IMR-90 (cell line): Measurements from ENCODE around the gene ERC2. TPM values are rescaled to one million over a fixed set of nuclear protein-coding genes. Genes with fewer than 3 reads are reported as not detected.

Experiments
- ATAC-seq: fragments of 200-7000 bp; cut with Tn5 transposase; 2 replicates; pipeline ENCODE4 v1.9.1; 2020; ENCODE audit warnings: low read depth, mild to moderate bottlenecking, moderate library complexity
- BruUV-seq: library from RNA; stranded (reverse); fragments of 400-500 nt; replicated peaks from 2 replicates; lab custom pipeline; 2021; lab: Mats Ljungman, UMichigan
- CTCF ChIA-PET: fragments of 300-600 bp; formaldehyde crosslinking; extraction: SDS; loops from one replicate; lab custom pipeline; 2021; ENCODE audit warnings: antibody characterized with exemption; lab: Yijun Ruan, JAX
- POLR2A ChIA-PET: fragments of 300-600 bp; sonication (Branson Sonifier 250); formaldehyde crosslinking; loops from one replicate; lab custom pipeline; 2022; ENCODE audit warnings: antibody characterized with exemption; ENCODE audit not compliant: unreplicated experiment; lab: Charles Lee
- DNase-seq: peaks from one replicate; pipeline ENCODE4 v3.0.0; 2013
- H2AFZ ChIP-seq: replicated peaks from 2 replicates; pipeline ENCODE3; 2013; ENCODE audit warnings: low read length, mild to moderate bottlenecking; ENCODE audit not compliant: poor library complexity
- H2AK5ac ChIP-seq: 2 replicates; pipeline ENCODE4 v1.6.1; 2013; ENCODE audit warnings: low read depth, low read length, inconsistent platforms
- H2AK9ac ChIP-seq: replicated peaks from 2 replicates; pipeline ENCODE3; 2013; ENCODE audit warnings: mild to moderate bottlenecking, low read depth, low read length, moderate library complexity; ENCODE audit not compliant: poor library complexity
- H2BK120ac ChIP-seq: 2 replicates; pipeline ENCODE4 v1.6.1; 2013; ENCODE audit warnings: low read depth, low read length, inconsistent platforms
- H2BK15ac ChIP-seq: 3 replicates; pipeline ENCODE4 v1.6.1; 2013; ENCODE audit warnings: low read depth, low read length, inconsistent platforms
- H2BK20ac ChIP-seq: 2 replicates; pipeline ENCODE4 v1.6.1; 2013; ENCODE audit warnings: low read depth, mild to moderate bottlenecking, inconsistent platforms, low read length, moderate library complexity
- H2BK5ac ChIP-seq: 2 replicates; pipeline ENCODE4 v1.6.1; 2013; ENCODE audit warnings: mild to moderate bottlenecking, low read depth, low read length, inconsistent platforms; ENCODE audit not compliant: poor library complexity, severe bottlenecking
- H3K14ac ChIP-seq: replicated peaks from 2 replicates; pipeline ENCODE4 v1.6.1; 2013; ENCODE audit warnings: low read depth, low read length, inconsistent platforms
- H3K18ac ChIP-seq: 2 replicates; pipeline ENCODE4 v1.6.1; 2013; ENCODE audit warnings: low read depth, low read length, control low read depth
- H3K23ac ChIP-seq: 2 replicates; pipeline ENCODE4 v1.6.1; 2013; ENCODE audit warnings: low read depth, low read length, inconsistent platforms
- H3K27ac ChIP-seq: 2 replicates; pipeline ENCODE4 v1.5.1; 2013; ENCODE audit warnings: mild to moderate bottlenecking, control low read depth, low read length; ENCODE audit not compliant: insufficient read depth
- H3K27me3 ChIP-seq: 2 replicates; pipeline ENCODE4 v1.6.1; 2013; ENCODE audit warnings: low read length; ENCODE audit not compliant: control insufficient read depth, insufficient read depth
- H3K36me3 ChIP-seq: 2 replicates; pipeline ENCODE4 v1.6.1; 2013; ENCODE audit warnings: low read length, mixed read lengths; ENCODE audit not compliant: control insufficient read depth, insufficient read depth
- H3K4ac ChIP-seq: 2 replicates; pipeline ENCODE4 v1.6.1; 2013; ENCODE audit warnings: low read depth, low read length, inconsistent platforms
- H3K4me1 ChIP-seq: 2 replicates; pipeline ENCODE4 v1.6.1; 2013; ENCODE audit warnings: low read length, mixed read lengths; ENCODE audit not compliant: control insufficient read depth, insufficient read depth
- H3K4me2 ChIP-seq: 2 replicates; pipeline ENCODE4 v1.6.1; 2013; ENCODE audit warnings: low read depth, mild to moderate bottlenecking, control low read depth, low read length, moderate library complexity
- H3K4me3 ChIP-seq: 2 replicates; pipeline ENCODE4 v1.5.1; 2013; ENCODE audit warnings: low read depth, mild to moderate bottlenecking, control low read depth, low read length, moderate library complexity; ENCODE audit not compliant: insufficient read depth
- H3K56ac ChIP-seq: 2 replicates; pipeline ENCODE4 v1.6.1; 2013; ENCODE audit warnings: low read length, inconsistent platforms; ENCODE audit not compliant: insufficient read depth; ENCODE audit errors: extremely low read depth
- H3K79me1 ChIP-seq, 2 experiments: 2 replicates each; pipeline ENCODE4 v1.6.1; 2013; ENCODE audit warnings: low read length in 2 of 2, inconsistent platforms in 1 of 2, low read depth in 1 of 2
- H3K9ac ChIP-seq: 2 replicates; pipeline ENCODE4 v1.6.1; 2013; ENCODE audit warnings: low read depth, low read length, control low read depth
- H3K9me1 ChIP-seq: 2 replicates; pipeline ENCODE4 v1.6.1; 2013; ENCODE audit warnings: low read length, inconsistent platforms; ENCODE audit not compliant: insufficient read depth
- H3K9me3 ChIP-seq: 2 replicates; pipeline ENCODE4 v1.6.1; 2013; ENCODE audit warnings: low read length; ENCODE audit not compliant: control insufficient read depth, insufficient read depth
- H4K20me1 ChIP-seq: 2 replicates; pipeline ENCODE4 v1.6.1; 2013; ENCODE audit warnings: low read length, inconsistent platforms; ENCODE audit not compliant: insufficient read depth
- H4K5ac ChIP-seq: 2 replicates; pipeline ENCODE4 v1.6.1; 2013; ENCODE audit warnings: mild to moderate bottlenecking, low read depth, low read length, control low read depth
- H4K8ac ChIP-seq, 2 experiments: 2 replicates each; pipeline ENCODE4 v1.6.1; 2013; ENCODE audit warnings: low read depth in 2 of 2, low read length in 2 of 2, control low read depth in 1 of 2, inconsistent platforms in 1 of 2
- H4K91ac ChIP-seq: 2 replicates; pipeline ENCODE4 v1.6.1; 2013; ENCODE audit warnings: low read depth, low read length, inconsistent platforms; ENCODE audit not compliant: insufficient read depth
- BHLHE40 ChIP-seq: fragments of 150-350 bp; IDR thresholded peaks from 2 replicates; pipeline ENCODE4 v1.6.1; 2016; ENCODE audit warnings: mild to moderate bottlenecking, low read depth, low read length
- CHD1 ChIP-seq: IDR thresholded peaks from 2 replicates; pipeline ENCODE4 v1.6.1; 2012; ENCODE audit warnings: low read depth, low read length, improper control_type of control experiment
- CTCF ChIP-seq: conservative IDR thresholded peaks from 2 replicates; pipeline ENCODE4 v1.5.1; 2012; ENCODE audit warnings: mild to moderate bottlenecking, low read depth, low read length, improper control_type of control experiment
- FOS ChIP-seq: fragments of 150-350 bp; IDR thresholded peaks from 2 replicates; pipeline ENCODE4 v1.6.1; 2016; ENCODE audit warnings: low read depth, low read length
- MAFK ChIP-seq: IDR thresholded peaks from 2 replicates; pipeline ENCODE4 v1.6.1; 2012; ENCODE audit warnings: low read depth, low read length, improper control_type of control experiment
- MAZ ChIP-seq: IDR thresholded peaks from 2 replicates; pipeline ENCODE4 v1.6.1; 2012; ENCODE audit warnings: low read depth, mild to moderate bottlenecking, low read length, improper control_type of control experiment, moderate library complexity, borderline replicate concordance
- MXI1 ChIP-seq: IDR thresholded peaks from 2 replicates; pipeline ENCODE4 v1.6.1; 2012; ENCODE audit warnings: low read depth, mild to moderate bottlenecking, low read length, moderate library complexity, borderline replicate concordance
- NFE2L2 ChIP-seq: fragments of 150-350 bp; IDR thresholded peaks from 2 replicates; pipeline ENCODE4 v1.6.1; 2016; ENCODE audit warnings: low read depth, mild to moderate bottlenecking, low read length
- POLR2A ChIP-seq: IDR thresholded peaks from 2 replicates; pipeline ENCODE4 v1.6.1; 2012; ENCODE audit warnings: mild to moderate bottlenecking, low read depth, low read length
- RAD21 ChIP-seq: IDR thresholded peaks from 2 replicates; pipeline ENCODE4 v1.6.1; 2012; ENCODE audit warnings: low read length, improper control_type of control experiment
- RCOR1 ChIP-seq: IDR thresholded peaks from 2 replicates; pipeline ENCODE4 v1.6.1; 2012; ENCODE audit warnings: mild to moderate bottlenecking, low read length, improper control_type of control experiment; ENCODE audit not compliant: insufficient replicate concordance
- RFX5 ChIP-seq: IDR thresholded peaks from 2 replicates; pipeline ENCODE4 v1.8.0; 2012; ENCODE audit warnings: low read depth, mild to moderate bottlenecking, low read length, moderate library complexity
- SMC3 ChIP-seq: fragments of 150-350 bp; IDR thresholded peaks from 2 replicates; pipeline ENCODE4 v1.6.1; 2016; ENCODE audit warnings: low read depth, mild to moderate bottlenecking, antibody characterized with exemption, low read length, moderate library complexity
- USF2 ChIP-seq: fragments of 150-350 bp; IDR thresholded peaks from 2 replicates; pipeline ENCODE4 v1.6.1; 2017; ENCODE audit warnings: mild to moderate bottlenecking, antibody characterized with exemption, low read length, low read depth
- WGBS, 2 experiments: methylation state at CpG; one replicate each; pipeline versions ENCODE4 v1.1.5 to v1.1.7; 2013; ENCODE audit warnings: missing lambda C conversion rate in 2 of 2; ENCODE audit not compliant: insufficient read length in 1 of 2; ENCODE audit errors: extremely low coverage in 2 of 2; 5-methylcytosine and 5-hydroxymethylcytosine counted together
- dilution Hi-C: fragments of 300-500 bp; cut with HindIII; formaldehyde crosslinking; loops from one replicate; pipeline ENCODE4 v1.14.3; 2018; ENCODE audit warnings: low sequenced_read_pairs; ENCODE audit not compliant: unreplicated experiment
- in situ Hi-C: fragments of 300-500 bp; cut with MboI; formaldehyde crosslinking; loops from 3 replicates; pipeline ENCODE4 v1.14.3; 2019; ENCODE audit warnings: low sequenced_read_pairs, inconsistent platforms, mixed read lengths
- intact Hi-C: fragments of 100-400 bp; cut with micrococcal nuclease; formaldehyde crosslinking; loops from 2 replicates; pipeline ENCODE4 v1.10.0; 2022
- polyA plus RNA-seq, 3 experiments: library from polyadenylated mRNA; depleted of rRNA; stranded (reverse); fragments of >200 nt; gene quantifications; 2 replicates each; pipeline ENCODE4 v1.2.3, GENCODE V29; 2012; ENCODE audit warnings: low replicate concordance in 1 of 3
- total RNA-seq: library from RNA; depleted of rRNA; stranded (reverse); fragments of >200 nt; gene quantifications from 2 replicates; pipeline ENCODE4 v1.2.3, GENCODE V29; 2012

ERC2 gene
- total and polyA plus RNA-seq, 2 of the 4 experiments (the other 2 are of a cell fraction), result 0.17 to 0.18 TPM

GRCh38 chr3:56339671-56340070 lies 128.6 kb downstream of the ERC2 start:
- H3K56ac ChIP-seq, result no peak overlapping the region
- H3K23ac ChIP-seq, result no peak overlapping the region
- TF ChIP-seq MAFK (no peak), USF2 (no peak), NFE2L2 (no peak), SMC3 (no peak), POLR2A (no peak), MAZ (no peak), BHLHE40 (no peak), FOS (no peak), RFX5 (no peak), MXI1 (no peak), RCOR1 (no peak), CHD1 (no peak), CTCF (no peak), RAD21 (no peak)
- H2BK120ac ChIP-seq, result no peak overlapping the region
- H3K4ac ChIP-seq, result no peak overlapping the region
- H4K20me1 ChIP-seq, result no peaks in the 10 kb centered on the region
- no peak overlapping the region for H2BK5ac ChIP-seq
- no peaks in the 10 kb centered on the region for H3K4me1 ChIP-seq
- H4K5ac ChIP-seq, result no peak overlapping the region
- H2BK20ac ChIP-seq, result no peak overlapping the region
- no peaks in the 10 kb centered on the region; the same call in 1 of the 2 replicates for H3K27me3 ChIP-seq
- POLR2A ChIA-PET, result no interaction called here
- no peaks in the 10 kb centered on the region for H3K79me1 ChIP-seq
- H3K18ac ChIP-seq, result no peak overlapping the region
- H4K91ac ChIP-seq, result no peak overlapping the region
- BruUV-seq, result no TSS peak
- no peak overlapping the region for H2AK9ac ChIP-seq
- no peak for DNase-seq
- H3K27ac ChIP-seq, result no peak overlapping the region
- no peak overlapping the region for H2BK15ac ChIP-seq
- CTCF ChIA-PET, result interaction anchor here (0.6 kb wide), 1 partner anchor 251 kb away, joined by 3 read pairs; no protein-coding TSS in a partner anchor
- WGBS, 2 experiments, result 33% methylated on average over 1 of the region's 4 CpGs; no CpG with 5 or more reads in 1 of the 2 experiments
- no peaks in the 10 kb centered on the region for H3K9me3 ChIP-seq
- intact Hi-C loops (loop anchor here (1.0 to 2.0 kb wide), 3 partner anchors 155 to 649 kb away; no protein-coding TSS in a partner anchor), in situ Hi-C loops (no loop called here), dilution Hi-C loops (no loop called here)
- ATAC-seq, result no peak
- H3K36me3 ChIP-seq, result no peaks in the 10 kb centered on the region
- no peak overlapping the region for H3K4me3 ChIP-seq
- H2AFZ ChIP-seq, result no peak overlapping the region
- H3K9ac ChIP-seq, result no peak overlapping the region
- no peak overlapping the region for H4K8ac ChIP-seq
- H2AK5ac ChIP-seq, result no peak overlapping the region
- no peaks in the 10 kb centered on the region for H3K9me1 ChIP-seq
- no peak overlapping the region for H3K4me2 ChIP-seq
- no peak overlapping the region for H3K14ac ChIP-seq
